ENCODE data around the gene TANC1.

- TF ChIP-seq CTCF (IDR thresholded peaks at IDR 0.05), result no peak
- no peak for TF ChIP-seq POLR2A (IDR thresholded peaks at IDR 0.05)
These were observed 128.5 kb downstream of the TANC1 start for GRCh38 chr2:159096901-159097300.

All from testis (tissue), 2 donors.